HG03354 (cell line): ENCODE results near the gene CLDN10.

Experiments
- ATAC-seq: cut with Tn5 transposase; IDR thresholded peaks from one replicate; pipeline ENCODE4 v1.9.1; 2021; ENCODE audit warnings: mild to moderate bottlenecking; ENCODE audit not compliant: unreplicated experiment, poor library complexity, severe bottlenecking

CLDN10 gene

DNA sequence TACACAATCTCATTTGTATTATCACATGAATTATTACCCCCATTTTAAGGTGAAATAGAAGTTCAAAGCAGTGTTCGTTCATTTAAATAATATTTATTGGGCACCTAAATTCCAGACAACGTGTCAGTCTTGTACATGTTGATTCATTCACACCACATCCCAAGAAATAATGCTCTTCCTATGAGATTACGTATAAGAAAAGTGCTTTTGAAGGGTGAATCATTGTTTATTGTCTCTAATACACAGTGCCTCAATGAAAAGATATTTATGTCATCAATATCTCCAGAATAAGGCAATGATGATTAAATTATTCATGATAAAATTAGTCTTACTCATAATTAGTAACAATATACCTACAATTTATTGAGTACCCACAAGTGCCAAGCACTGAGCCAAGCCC, 35.6 kb downstream of the CLDN10 start:
- no peak for ATAC-seq

DNA sequence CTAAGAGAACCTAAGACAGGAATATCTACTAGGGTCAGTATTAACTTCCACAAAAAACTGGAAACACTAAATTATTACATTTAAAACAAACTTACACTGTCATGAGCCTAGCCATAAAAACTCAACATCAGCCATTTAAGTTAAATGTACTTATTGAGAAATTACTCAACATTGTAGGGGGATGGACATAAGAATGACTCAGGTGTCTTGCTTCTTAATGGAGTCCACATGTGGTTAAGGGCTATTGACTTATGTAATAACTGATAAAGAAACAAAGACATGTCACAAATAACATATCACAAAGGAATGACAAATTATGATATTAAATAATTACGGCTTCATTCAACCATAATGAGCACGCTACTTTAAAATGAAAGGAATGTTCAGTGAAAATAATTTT, 36.2 kb downstream of the CLDN10 start:
- ATAC-seq = no peak

DNA sequence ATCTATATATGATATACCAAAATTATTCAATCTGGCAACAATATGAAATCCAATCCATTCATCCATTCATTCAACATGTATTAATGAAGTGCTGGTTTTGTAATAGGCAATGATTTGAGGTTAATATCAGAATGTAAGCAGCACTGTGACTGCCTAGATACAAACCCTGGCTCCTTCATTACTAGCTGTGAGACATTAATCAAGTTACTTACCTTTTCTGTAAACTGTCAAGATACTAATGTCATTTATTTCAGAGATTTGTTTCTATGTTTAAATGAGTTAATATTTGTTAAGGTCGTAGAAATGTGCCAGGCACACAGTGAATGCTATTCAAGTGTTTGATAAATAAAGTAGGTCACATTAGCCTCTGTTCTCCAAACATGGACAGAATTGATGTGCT, 40.9 kb downstream of the CLDN10 start:
- ATAC-seq = no peak

DNA sequence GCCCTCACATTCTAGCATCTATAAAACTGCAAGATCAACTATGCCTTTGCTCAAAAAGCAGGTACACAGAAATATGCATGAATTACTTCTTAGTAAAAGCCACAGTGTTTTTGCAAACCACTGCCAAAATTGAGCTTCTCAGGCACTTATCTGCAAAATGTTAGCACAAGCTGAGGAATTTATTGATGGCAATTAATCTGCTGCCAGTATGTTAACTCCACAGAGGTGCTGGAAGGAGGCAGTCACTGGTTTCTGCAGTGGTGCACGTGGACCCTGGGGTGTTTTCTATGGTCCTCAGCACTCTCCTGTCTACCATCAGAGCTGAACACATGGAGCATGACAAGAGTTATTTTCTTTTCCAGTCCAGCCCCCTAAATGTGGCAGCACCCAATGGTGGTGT, 44.2 kb downstream of the CLDN10 start:
- ATAC-seq = no peak

DNA sequence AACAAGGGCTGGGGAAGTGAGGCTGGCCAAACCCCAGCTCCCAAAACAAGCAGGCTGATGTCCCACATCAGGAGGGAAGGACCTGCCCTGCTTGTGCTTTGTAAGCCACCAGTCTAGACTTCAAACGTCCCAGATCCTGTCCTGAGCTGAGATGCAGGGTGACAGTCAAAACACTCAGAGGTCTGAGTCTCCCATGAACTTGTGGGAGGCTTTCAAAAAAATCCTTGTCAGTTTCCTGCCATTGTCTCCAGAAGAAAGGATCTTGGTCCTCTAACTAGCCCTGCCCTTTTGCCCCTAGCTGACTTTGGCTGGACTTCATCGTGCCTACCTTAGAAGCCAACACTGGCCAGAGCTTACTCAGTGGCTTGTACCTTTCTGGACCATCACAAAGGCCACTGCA, 48.7 kb downstream of the CLDN10 start:
- ATAC-seq = no peak

DNA sequence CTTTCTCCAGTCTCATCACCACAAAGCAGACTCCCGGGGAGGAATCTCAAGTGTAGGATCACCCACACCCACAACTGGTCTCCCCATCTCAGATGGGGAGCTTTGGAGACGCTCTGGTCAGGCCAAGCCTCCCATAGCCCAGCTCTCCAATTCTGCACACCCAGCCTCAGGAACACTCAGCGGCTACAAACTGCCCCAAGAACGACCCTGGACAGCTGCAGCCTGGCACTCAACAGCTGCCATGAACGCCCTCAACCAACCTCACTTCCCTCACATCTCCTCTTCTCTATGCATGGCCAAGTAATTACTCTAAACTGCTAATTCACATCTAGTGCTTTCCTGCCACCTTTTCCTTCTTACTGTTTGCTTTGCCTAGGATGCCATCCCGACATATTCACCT, 49.4 kb downstream of the CLDN10 start:
- ATAC-seq = no peak

DNA sequence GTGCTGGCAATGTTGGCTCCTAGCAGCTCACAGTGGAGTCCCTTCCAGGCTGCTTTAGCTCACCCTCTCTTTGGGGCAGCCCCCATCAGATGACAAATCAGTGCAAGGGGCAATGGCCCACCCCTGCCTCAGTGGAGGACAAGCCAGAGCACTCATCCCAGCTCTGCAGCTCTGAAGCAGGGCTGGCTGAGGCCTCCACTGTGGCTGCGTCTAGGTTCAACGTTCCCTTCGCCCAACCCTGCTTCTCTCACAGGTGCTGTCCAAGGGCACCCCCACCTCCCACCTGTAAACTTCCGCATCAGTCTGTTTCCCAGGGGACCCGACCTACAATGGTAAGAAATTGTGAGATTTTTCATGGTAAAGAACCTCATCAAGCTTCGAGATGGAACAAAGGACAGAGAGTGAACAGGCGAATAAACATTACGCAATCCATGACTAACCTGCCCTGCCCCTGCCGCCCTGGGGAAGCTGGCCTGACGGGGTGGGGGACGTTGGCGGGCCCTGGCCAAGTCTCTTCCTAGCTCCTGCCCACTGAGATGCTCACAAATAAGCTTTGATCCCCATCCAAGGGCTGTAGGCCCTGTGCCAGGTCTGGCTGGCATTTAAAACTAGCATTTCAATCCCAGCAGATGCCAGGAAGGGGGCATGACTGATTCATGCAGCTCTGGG, 51.5 kb downstream of the CLDN10 start:
- no peak for ATAC-seq

DNA sequence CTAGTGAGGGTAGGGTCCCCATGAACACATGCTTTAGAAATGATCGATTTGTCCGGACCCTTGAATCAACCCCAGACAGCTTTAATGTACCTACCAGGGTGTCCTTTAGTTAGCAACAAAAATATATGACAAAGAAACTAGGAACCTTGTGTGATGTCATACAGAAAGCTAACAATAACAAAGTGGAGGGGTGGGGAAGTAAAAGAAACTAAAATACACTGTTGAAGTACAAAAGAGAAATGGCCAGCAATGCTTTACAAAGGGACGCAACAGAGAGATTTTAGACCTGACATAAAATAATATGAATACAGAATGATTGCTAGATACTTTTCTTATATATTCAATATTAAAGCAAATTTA, 52.0 kb downstream of the CLDN10 start:
- ATAC-seq = no peak

DNA sequence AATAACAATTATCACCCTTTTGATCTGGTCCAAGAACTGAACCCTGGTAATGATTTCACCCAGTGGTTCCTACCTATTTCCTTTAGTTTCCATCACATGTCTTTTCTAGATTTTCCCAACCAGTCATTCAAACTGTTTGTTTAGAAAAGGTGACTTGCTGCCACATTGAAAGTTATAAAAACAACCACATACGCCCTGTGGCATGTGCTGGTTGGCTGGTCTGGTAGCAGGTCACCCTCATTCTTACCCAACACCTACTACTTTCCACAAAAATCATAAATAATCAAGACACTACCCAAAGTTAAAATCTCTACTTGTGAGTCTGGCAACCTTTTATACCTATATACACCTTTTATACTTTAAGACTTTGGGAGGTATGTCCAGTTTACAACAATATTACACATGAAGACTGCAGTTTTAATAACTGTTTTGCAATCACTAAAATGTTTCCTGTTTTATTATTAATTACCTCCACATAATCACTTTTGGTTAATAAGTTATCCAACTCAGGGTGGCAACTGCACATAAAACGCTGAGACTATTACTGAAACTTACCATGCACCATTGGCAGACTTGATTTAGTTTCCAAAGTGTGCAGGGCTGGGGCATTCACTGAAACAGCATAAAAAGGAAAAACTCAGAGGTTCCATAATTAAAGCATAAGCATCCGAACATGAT, 53.1 kb downstream of the CLDN10 start:
- no peak for ATAC-seq

DNA sequence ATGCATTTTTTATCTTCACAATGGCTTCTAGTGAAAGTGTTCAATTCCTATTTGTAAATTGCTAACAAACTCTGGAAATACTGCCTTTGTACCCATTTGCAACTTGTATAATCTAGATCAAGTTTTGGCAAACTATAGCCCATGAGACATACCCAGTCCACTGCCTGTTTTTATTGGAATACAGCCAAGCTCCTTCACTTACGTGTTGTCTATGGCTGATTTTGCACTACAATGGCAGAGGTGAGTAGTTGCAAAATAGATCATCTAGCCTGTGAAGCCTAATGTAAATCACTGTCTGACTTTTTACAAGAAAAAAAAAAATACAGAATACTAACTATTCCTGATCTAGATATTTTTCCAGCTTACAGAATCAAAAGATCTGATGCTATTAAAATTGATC, 54.8 kb downstream of the CLDN10 start:
- ATAC-seq = no peak

DNA sequence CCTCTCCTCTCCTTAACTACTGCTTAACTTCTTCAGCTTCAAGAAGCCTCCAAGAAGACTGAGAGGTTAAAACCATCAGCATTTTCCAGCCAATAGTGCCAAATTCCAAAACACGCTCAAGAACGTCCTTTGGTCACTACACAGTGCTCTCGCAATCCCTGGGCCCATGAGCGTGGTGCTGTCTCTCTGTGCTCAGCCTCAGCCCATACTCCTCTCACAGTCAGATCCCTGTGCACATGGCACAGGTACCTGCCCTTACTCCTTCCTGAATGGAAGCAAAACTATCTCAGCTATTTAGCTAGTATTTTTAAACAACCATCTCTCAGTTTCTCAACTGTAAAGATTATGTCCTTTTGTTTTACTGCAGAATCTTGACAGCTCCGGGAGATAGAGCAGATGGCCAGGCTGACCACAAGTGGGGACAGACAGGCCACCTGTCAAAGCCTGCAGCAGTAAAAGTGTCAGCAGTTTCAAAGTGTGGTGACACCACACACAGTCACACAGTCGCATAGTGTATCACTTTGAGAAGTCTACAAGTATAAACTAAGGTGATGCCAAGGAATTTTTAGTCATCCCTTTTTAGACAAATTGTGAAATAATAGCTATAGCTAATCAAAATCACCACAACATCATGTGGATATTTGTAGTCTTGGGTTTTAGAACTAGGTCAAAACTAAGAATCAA, 56.3 kb downstream of the CLDN10 start:
- no peak for ATAC-seq

DNA sequence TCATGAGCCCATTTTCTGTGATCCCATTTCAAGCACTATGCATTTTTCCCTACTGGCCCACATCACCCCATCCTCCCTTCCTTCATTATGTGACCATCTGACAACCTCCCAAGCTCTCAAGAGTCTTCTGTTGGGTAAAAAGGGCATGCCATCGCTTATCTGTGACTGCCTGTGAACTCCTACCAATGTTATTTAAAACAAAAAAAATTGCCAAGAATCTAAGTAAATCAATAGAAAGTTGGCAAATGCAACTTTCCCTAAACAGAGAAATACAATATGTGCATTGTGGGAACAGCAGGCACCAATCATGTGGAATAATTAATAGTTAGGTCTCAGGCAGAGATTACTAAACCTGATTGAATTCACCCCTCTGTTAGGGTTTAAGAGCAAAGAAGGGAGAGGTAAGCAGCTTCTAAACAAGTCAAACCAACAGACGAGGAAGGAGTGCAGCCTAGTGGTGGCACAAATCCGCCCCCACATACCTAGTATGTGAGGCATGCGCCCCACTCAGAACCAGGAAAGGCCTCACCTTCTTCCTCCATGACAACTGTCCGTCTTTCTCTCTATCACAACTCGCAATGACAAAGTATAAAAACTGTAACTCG, 62.2 kb downstream of the CLDN10 start:
- ATAC-seq = no peak

DNA sequence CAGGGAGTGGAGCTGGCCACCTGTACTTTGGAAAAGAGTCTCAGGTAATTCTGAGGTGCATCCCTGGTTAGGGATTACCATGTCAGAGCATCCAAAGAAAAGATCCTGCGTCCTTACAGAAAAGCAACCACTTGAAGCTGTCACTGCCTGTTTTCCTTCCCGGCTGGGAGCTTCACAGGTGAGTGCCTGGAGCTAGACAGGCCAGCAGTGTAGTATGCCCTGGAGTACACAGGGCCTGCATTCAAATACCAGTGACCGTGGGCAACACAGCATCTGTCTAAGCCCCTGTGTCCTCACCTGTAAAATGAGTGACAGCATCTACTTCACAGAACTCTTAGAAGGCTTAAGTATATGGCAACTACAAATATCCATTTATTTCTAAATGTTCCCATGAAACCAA, 63.0 kb downstream of the CLDN10 start:
- no peak for ATAC-seq

DNA sequence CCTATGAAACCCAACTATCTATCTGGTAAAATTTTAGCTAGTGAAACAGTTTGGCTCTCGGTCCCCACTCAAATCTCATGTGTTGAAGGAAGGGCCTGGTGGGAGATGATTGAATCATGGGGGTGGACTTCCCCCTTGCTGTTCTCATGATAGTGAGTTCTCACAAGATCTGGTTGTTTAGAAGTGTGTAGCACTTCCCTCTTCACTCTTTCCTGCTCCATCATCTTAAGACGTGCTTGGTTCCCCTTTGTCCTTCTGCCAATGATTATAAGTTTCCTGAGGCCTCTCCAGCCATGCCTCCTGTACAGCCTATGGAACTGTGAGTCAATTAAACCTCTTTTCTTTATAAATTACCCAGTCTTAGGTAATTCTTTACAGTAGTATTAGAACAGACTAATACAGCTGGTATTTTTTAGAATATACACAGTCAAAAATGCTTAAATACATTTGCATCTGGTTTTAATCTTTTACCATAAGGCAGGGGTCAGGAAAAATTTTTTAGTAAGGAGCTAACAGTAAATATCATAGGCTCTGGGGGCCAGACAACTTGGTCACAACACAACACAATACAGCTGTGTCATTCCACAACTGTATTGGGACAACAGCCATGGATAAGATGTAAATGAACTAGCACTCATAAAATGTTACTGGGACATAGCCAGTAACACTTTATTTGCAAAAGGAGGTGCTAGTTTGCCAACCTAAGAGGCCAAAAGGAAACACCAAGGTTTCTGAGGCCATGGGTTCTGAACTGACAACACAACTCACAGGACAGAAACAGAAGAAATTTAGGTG, 67.7 kb downstream of the CLDN10 start:
- ATAC-seq = no peak

DNA sequence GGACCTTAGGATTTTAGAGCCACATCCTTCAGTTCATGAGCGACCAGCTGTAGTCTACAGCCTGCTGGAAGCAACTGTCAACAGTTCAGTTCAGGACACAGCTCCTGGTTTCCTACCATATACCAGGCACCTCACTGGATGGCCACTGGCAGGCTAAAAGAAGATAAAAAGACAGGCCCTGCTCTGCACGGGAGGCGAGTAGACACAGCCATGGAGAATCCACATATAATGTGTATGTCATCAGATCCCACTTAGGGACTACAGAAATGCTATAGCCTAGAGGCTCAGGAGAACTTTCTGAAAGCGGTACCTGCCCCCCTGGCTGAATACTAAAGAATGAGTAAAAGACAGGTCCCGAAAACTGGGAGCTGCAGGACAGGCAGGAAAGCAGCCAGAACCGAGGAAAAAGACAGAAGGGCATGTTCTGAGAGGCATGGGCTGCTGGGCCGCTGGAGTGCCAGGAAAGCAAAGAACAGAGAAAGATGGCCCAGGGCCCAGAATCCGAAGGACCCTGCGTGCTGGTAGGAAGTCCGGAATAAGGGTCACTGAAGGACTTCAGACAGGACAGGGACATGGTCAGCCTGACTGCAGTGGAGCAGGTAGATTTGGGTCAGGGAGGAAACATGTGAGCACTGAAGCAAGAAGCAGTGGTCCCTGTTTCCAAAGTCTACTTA, 68.4 kb downstream of the CLDN10 start:
- ATAC-seq = no peak

DNA sequence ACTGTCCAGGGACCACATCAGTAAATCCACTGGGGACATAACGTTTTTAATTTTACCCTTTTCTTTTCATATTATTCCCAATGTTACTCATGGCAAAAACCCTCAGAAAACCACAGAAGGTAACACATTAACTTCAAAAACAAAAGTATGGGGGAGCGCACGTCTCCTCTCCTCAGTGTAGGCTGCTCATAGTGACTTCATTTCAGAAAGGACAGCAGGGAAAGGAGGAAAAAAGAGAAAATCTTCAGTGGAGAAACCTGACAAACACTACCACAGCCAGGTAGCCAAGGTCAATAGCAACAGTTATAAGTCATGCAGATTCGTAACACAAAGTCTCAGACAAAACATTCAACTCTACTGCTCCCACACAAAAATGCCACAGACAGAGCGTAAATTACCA, 70.6 kb downstream of the CLDN10 start:
- no peak for ATAC-seq

DNA sequence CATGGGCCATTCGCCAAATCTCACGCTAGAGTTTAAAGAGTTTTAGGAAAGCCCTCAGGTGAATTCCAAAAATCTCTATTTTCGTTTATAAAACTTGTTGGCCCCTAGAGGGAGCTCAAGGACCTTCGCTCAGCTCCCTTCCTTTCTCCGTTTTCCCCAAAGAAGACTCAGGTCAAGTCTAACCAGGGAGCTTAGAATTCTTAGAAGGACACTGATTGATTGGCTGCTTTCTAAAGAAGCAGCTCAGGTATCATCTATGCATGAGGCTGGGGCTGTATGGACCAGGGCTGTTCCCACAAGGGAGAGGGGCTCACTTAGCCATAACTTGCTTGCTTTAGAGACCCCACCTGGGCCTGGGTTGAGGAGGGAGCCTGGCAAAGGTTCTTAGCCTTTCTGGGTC, 71.5 kb downstream of the CLDN10 start:
- ATAC-seq = peak; percentile 77

DNA sequence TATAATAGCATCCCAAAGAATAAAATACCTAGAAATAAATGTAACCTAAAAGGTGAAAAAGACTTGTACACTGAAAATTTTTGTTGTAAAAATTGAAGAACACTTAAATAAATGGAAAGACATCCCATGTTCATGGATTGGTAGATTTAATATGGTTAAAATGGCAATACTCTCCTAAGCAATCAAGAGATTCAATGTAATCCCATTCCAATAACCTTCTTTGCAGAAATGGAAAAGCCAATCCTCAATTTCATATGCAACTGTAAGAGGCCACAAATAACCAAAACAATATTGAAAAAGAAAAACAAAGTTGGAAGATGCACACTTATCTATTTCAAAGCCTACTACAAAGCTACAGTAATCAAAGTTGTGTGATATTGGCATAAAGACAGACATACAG, 74.2 kb downstream of the CLDN10 start:
- no peak for ATAC-seq

DNA sequence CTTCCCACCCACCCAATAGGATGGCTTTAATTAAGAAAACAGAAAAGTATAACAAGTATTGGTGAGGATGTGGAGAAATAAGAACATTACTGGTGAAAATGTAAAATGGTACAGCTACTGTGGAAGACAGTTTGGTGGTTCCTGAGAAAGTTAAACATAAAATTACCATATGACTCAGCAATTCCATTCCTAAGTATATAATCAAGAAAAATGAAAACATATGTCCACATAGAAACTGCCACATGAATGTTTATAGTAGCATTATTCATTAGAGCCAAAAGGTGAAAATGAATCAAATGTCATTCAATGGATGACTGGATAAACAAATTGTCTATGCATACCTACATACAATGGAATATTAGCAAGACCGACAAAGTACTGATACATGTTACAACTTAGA, 75.1 kb downstream of the CLDN10 start:
- no peak for ATAC-seq

DNA sequence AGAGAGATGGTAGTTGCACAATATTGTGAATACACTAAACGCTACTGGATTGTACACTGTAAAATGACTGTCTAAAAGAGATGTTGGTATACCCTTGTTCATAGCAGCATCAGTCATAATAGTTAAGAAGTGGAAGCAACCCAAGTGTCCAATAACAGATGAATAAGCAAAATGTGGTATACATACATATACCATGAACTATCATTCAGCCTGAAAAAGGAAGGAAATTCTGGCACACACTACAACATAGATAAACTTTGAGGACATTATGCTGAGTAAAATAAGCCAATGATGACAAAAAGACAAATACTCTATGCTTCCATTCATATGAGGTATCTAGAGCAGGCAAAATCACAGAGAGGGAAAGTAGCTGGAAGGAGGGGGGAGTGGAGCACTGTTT, 76.0 kb downstream of the CLDN10 start:
- no peak for ATAC-seq
